SK-N-SH (cell line): Measurements from ENCODE around the gene KIAA0513. TPM values are rescaled to one million over a fixed set of nuclear protein-coding genes. Genes with fewer than 3 reads are reported as not detected.

Source experiments
- CTCF ChIA-PET: fragments of 300-600, 350-600 bp; formaldehyde crosslinking; extraction: SDS; loops from one replicate; lab custom pipeline; 2021; lab: Yijun Ruan, JAX
- POLR2A ChIA-PET: fragments of 350-600 bp; sonication (Branson Sonifier 250); formaldehyde crosslinking; extraction: SDS; loops from one replicate; lab custom pipeline; 2020; ENCODE audit warnings: antibody characterized with exemption, inconsistent platforms; lab: Yijun Ruan, JAX
- DNase-seq: peaks from one replicate; pipeline ENCODE4 v3.0.0; 2012
- H2AFZ ChIP-seq: fragments of 200-600 bp; sonication (generic); 2 replicates; pipeline ENCODE4 v1.8.1; 2016; ENCODE audit warnings: antibody characterized with exemption, mild to moderate bottlenecking, low read depth
- H3F3A ChIP-seq: fragments of 200-600 bp; sonication (generic); replicated peaks from 2 replicates; pipeline ENCODE3; 2016; ENCODE audit warnings: antibody characterized with exemption, mild to moderate bottlenecking; ENCODE audit not compliant: insufficient read depth
- H3K27ac ChIP-seq, 2 experiments: fragments of 200-500 bp in 1 of 2; fragments of 200-600 bp in 1 of 2; sonication (Bioruptor generic) in 1 of 2; sonication (generic), shearing (Covaris generic) in 1 of 2; 2 replicates each; pipeline versions ENCODE4 v1.5.1 to v1.6.1; 2014 to 2016; ENCODE audit warnings: low read depth in 2 of 2, inconsistent platforms in 1 of 2, low read length in 1 of 2, mild to moderate bottlenecking in 1 of 2, mixed read lengths in 1 of 2
- H3K27me3 ChIP-seq: fragments of 200-600 bp; sonication (generic), shearing (Covaris generic); 2 replicates; pipeline ENCODE4 v1.6.1; 2016; ENCODE audit warnings: mixed run types; ENCODE audit not compliant: insufficient read depth
- H3K36me3 ChIP-seq, 2 experiments: fragments of 200-500 bp in 1 of 2; fragments of 200-600 bp in 1 of 2; sonication (Bioruptor generic) in 1 of 2; sonication (generic) in 1 of 2; replicated peaks in 1 of 2; 2 replicates each; pipeline versions ENCODE3 to v1.5.1; 2014 to 2016; ENCODE audit warnings: low read length in 1 of 2, mild to moderate bottlenecking in 1 of 2; ENCODE audit not compliant: insufficient read depth in 2 of 2, control insufficient read depth in 1 of 2
- H3K4me1 ChIP-seq, 2 experiments: fragments of 200-500 bp in 1 of 2; fragments of 200-600 bp in 1 of 2; sonication (Bioruptor generic) in 1 of 2; sonication (generic), shearing (Covaris generic) in 1 of 2; 2 replicates each; pipeline versions ENCODE4 v1.5.1 to v1.6.1; 2014 to 2016; ENCODE audit warnings: low read depth in 1 of 2, low read length in 1 of 2, mixed run types in 1 of 2; ENCODE audit not compliant: insufficient read depth in 2 of 2, control insufficient read depth in 1 of 2
- H3K4me2 ChIP-seq: fragments of 200-600 bp; sonication (generic), shearing (Covaris generic); 2 replicates; pipeline ENCODE4 v1.6.1; 2017; ENCODE audit warnings: mixed run types
- H3K4me3 ChIP-seq, 2 experiments: fragments of 200-500 bp in 1 of 2; fragments of 200-600 bp in 1 of 2; sonication (Bioruptor generic) in 1 of 2; sonication (generic), shearing (Covaris generic) in 1 of 2; 2 replicates each; pipeline versions ENCODE4 v1.5.1 to v1.8.1; 2014 to 2016; ENCODE audit warnings: low read depth in 2 of 2, inconsistent platforms in 1 of 2, low read length in 1 of 2, mild to moderate bottlenecking in 1 of 2, mixed read lengths in 1 of 2, moderate library complexity in 1 of 2
- H3K79me2 ChIP-seq: fragments of 200-600 bp; sonication (generic); 2 replicates; pipeline ENCODE4 v1.8.1; 2017; ENCODE audit warnings: mild to moderate bottlenecking; ENCODE audit not compliant: insufficient read depth
- H3K9ac ChIP-seq: fragments of 200-600 bp; sonication (generic); 2 replicates; pipeline ENCODE4 v1.6.1; 2017; ENCODE audit warnings: mixed run types
- H3K9me2 ChIP-seq: fragments of 200-600 bp; sonication (generic); 2 replicates; pipeline ENCODE4 v1.6.1; 2017; ENCODE audit warnings: mixed run types
- H3K9me3 ChIP-seq: fragments of 200-600 bp; sonication (generic); 2 replicates; pipeline ENCODE4 v1.6.1; 2017; ENCODE audit warnings: mixed run types, mild to moderate bottlenecking, moderate library complexity
- H4K20me1 ChIP-seq: fragments of 200-600 bp; sonication (generic); 2 replicates; pipeline ENCODE4 v1.6.1; 2017; ENCODE audit warnings: mild to moderate bottlenecking, mixed run types; ENCODE audit not compliant: insufficient read depth
- ELF1 ChIP-seq: IDR thresholded peaks from 2 replicates; pipeline ENCODE4 v1.4.0; 2012
- EP300 ChIP-seq, 2 experiments: IDR thresholded peaks; 2 replicates each; pipeline versions ENCODE4 v1.4.0 to v1.6.1; 2012; ENCODE audit warnings: borderline replicate concordance in 1 of 2, low read depth in 1 of 2, low read length in 1 of 2
- EZH2phosphoT487 ChIP-seq: fragments of 200-600 bp; sonication (generic); IDR thresholded peaks from 2 replicates; pipeline ENCODE4 v1.6.1; 2017; ENCODE audit warnings: low read depth, mixed run types, mild to moderate bottlenecking, antibody characterized with exemption, moderate library complexity, borderline replicate concordance
- FOXJ3 ChIP-seq: sonication (generic); formaldehyde crosslinking; IDR thresholded peaks from 2 replicates; pipeline ENCODE4 v1.5.1; 2020; ENCODE audit warnings: mild to moderate bottlenecking, missing genetic modification reagents
- JUND ChIP-seq: IDR thresholded peaks from 2 replicates; pipeline ENCODE4 v1.4.0; 2012
- NFIC ChIP-seq: IDR thresholded peaks from 2 replicates; pipeline ENCODE4 v1.4.0; 2012; ENCODE audit warnings: borderline replicate concordance
- RAD21 ChIP-seq: IDR thresholded peaks from 2 replicates; pipeline ENCODE4 v1.6.1; 2012; ENCODE audit warnings: mild to moderate bottlenecking, low read length
- RXRA ChIP-seq: IDR thresholded peaks from 2 replicates; pipeline ENCODE4 v1.4.0; 2012; ENCODE audit warnings: low read depth, mild to moderate bottlenecking, borderline replicate concordance
- SMC3 ChIP-seq: IDR thresholded peaks from 2 replicates; pipeline ENCODE4 v1.6.1; 2012; ENCODE audit warnings: low read depth, low read length, improper control_type of control experiment
- TAF1 ChIP-seq: IDR thresholded peaks from 2 replicates; pipeline ENCODE4 v1.6.1; 2012; ENCODE audit warnings: low read depth, mild to moderate bottlenecking, low read length, moderate library complexity, borderline replicate concordance
- WGBS: methylation state at CpG from one replicate; pipeline ENCODE4 v1.1.6; 2017; ENCODE audit warnings: low lambda C conversion rate; 5-methylcytosine and 5-hydroxymethylcytosine counted together
- polyA plus RNA-seq, 3 experiments: library from polyadenylated mRNA; depleted of rRNA; stranded (reverse); fragments of >200 nt; gene quantifications; 2 replicates each; pipeline ENCODE4 v1.2.3, GENCODE V29; 2012
- TF ChIP-seq, protein P1 (sequence below): fragments of 150-350 bp; IDR thresholded peaks from 2 replicates; pipeline ENCODE4 v1.6.1; 2016; ENCODE audit warnings: mild to moderate bottlenecking, low read depth, low read length
- TF ChIP-seq, protein P2 (sequence below): IDR thresholded peaks from 2 replicates; pipeline ENCODE4 v1.4.0; 2012; ENCODE audit warnings: low read depth
- TF ChIP-seq, protein P3 (sequence below): IDR thresholded peaks from 2 replicates; pipeline ENCODE4 v1.4.0; 2012; ENCODE audit warnings: low read depth, borderline replicate concordance

Gene KIAA0513
- polyA plus RNA-seq, 1 of the 3 experiments (the other 2 are of a cell fraction) = 6.5 TPM

DNA sequence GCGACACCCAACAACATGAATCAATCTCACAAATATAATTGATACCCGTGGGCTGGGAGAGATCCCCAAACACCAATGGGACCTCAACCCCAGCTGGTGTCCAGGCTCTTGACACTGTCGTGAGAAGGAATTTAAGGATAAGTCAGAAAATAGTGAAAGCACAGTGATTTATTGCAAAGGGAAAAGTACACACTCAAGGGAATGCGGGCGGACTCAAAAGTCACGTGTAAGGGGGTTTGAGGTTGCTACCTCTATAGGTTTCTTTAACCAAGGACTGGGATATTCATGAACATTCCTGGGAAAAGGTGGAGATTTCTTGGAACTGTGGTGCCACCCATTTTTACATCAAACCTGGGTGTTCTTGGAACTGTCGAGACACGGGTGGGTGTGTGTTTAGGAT lies 10.0 kb upstream of the KIAA0513 start:
- CTCF ChIA-PET = no interaction called here
- no peak overlapping the region for H3K4me2 ChIP-seq

DNA sequence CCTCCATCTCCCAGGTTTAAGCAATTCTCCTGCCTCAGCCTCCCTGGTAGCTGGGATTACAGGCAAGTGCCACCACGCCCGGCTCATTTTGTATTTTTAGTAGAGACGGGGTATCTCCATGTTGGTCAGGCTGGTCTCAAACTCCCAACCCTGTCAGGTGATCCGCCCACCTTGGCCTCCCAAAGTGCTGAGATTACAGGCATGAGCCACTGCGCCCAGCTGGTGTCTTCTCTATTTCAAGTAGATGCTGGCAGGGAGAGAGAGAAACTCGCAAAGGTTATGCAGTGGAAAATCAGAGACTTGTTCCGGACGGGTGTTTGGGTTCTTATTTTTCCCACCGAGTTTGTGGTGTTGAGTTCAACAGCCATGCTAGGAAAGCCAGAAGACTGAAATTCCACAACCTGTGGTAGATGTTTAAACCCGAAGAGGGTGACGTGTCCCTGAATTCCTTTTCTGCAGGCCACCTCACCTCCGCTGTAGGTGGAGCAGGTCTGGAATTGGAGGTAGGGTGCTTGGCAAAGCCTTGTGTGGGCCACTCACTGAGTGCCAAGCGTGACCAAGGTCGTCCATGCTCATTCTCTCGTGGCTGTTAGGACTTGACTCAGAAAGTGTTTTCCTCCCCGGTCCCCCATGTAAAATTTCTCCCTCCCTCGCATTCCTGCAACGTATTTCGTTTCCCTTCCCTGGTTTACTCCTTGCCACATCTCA lies 8.9 kb upstream of the KIAA0513 start:
- Histone ChIP-seq H3K4me2 (no peak overlapping the region), H3K9ac (no peak overlapping the region), H3K27ac (no peak overlapping the region), H2AFZ (no peak overlapping the region), H3K4me3 (no peak overlapping the region), H3K79me2 (no peaks in the 10 kb centered on the region), H3F3A (peaks cover 6% of the 10 kb centered on the region), H3K9me2 (no peaks in the 10 kb centered on the region), H4K20me1 (no peaks in the 10 kb centered on the region), H3K36me3 (no peaks in the 10 kb centered on the region), H3K4me1 (peaks cover 0 to 5% of the 10 kb centered on the region in 2 experiments; a peak in 1 of 4 replicates), H3K27me3 (no peaks in the 10 kb centered on the region), H3K9me3 (no peaks in the 10 kb centered on the region)
- ChIA-PET CTCF (no interaction called here), POLR2A (no interaction called here)
- 78% methylated on average over 19 of the region's 19 CpGs for WGBS
- TF ChIP-seq, protein P1, sequence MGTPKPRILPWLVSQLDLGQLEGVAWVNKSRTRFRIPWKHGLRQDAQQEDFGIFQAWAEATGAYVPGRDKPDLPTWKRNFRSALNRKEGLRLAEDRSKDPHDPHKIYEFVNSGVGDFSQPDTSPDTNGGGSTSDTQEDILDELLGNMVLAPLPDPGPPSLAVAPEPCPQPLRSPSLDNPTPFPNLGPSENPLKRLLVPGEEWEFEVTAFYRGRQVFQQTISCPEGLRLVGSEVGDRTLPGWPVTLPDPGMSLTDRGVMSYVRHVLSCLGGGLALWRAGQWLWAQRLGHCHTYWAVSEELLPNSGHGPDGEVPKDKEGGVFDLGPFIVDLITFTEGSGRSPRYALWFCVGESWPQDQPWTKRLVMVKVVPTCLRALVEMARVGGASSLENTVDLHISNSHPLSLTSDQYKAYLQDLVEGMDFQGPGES = no peak
- TF ChIP-seq JUND = no peak
- no peak for TF ChIP-seq EZH2phosphoT487
- no peak for TF ChIP-seq NFIC
- TF ChIP-seq SMC3 = no peak
- no peak for TF ChIP-seq EP300 (IDR thresholded peaks at IDR 0.05; ENCODE audit: borderline replicate concordance in 1 of 2, low read depth in 1 of 2, low read length in 1 of 2)
- no peak for TF ChIP-seq TAF1
- TF ChIP-seq, protein P2, sequence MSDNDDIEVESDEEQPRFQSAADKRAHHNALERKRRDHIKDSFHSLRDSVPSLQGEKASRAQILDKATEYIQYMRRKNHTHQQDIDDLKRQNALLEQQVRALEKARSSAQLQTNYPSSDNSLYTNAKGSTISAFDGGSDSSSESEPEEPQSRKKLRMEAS = no peak
- no peak for TF ChIP-seq RAD21
- no peak for DNase-seq

More for the DNA sequence above, 10.0 kb upstream of the KIAA0513 start:
- H3K27me3 ChIP-seq = no peaks in the 10 kb centered on the region
- H3K36me3 ChIP-seq = no peaks in the 10 kb centered on the region
- POLR2A ChIA-PET = no interaction called here
- H3K79me2 ChIP-seq = no peaks in the 10 kb centered on the region
- no peak for DNase-seq
- no peaks in the 10 kb centered on the region for H3K9me3 ChIP-seq
- no peak overlapping the region for H3K4me3 ChIP-seq
- H3K27ac ChIP-seq = no peak overlapping the region
- no peaks in the 10 kb centered on the region for H3K9me2 ChIP-seq
- no peak overlapping the region for H3K9ac ChIP-seq
- 62% methylated on average over 8 of the region's 8 CpGs for WGBS
- H2AFZ ChIP-seq = no peak overlapping the region
- TF ChIP-seq, protein P3, sequence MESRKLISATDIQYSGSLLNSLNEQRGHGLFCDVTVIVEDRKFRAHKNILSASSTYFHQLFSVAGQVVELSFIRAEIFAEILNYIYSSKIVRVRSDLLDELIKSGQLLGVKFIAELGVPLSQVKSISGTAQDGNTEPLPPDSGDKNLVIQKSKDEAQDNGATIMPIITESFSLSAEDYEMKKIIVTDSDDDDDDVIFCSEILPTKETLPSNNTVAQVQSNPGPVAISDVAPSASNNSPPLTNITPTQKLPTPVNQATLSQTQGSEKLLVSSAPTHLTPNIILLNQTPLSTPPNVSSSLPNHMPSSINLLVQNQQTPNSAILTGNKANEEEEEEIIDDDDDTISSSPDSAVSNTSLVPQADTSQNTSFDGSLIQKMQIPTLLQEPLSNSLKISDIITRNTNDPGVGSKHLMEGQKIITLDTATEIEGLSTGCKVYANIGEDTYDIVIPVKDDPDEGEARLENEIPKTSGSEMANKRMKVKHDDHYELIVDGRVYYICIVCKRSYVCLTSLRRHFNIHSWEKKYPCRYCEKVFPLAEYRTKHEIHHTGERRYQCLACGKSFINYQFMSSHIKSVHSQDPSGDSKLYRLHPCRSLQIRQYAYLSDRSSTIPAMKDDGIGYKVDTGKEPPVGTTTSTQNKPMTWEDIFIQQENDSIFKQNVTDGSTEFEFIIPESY = no peak
- TF ChIP-seq ELF1 (no peak), FOXJ3 (CRISPR knock-in tag) (no peak), RXRA (no peak), EP300 (IDR thresholded peaks at IDR 0.05; ENCODE audit: borderline replicate concordance in 1 of 2, low read depth in 1 of 2, low read length in 1 of 2) (no peak)
- TF ChIP-seq, protein P1 = no peak
- H3K4me1 ChIP-seq = peaks cover 0 to 5% of the 10 kb centered on the region in 2 experiments; a peak in 1 of 4 replicates
- peaks cover 6% of the 10 kb centered on the region for H3F3A ChIP-seq
- H4K20me1 ChIP-seq = no peaks in the 10 kb centered on the region
